ENCODE measurements around the gene REXO1.
"Not testable (repeated sequence)": the region's sequence is repeated elsewhere in the genome, so short reads cannot be mapped to it uniquely, and the experiment has no call there.

The REXO1 gene

DNA sequence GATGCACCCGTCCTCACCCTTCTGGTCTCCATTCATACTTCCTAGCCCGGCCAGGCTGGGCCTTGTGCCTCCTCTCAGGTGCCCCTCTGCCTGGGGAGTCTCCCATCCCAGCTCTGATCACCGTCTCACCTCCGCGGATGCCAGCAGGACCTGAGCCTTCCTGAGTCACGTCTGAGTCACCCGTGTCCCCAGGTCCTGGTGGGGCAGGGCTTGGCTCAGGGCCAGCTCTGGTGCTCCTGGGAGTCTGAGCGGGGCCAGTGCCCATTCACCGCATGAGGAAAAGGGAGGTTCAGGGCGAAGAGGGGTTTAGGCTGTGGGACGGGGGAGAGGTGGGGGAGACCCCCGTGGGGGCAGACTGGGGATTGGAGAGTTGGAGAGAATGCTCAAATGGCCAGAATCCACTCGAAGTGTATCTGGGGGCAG, 36.8 kb downstream of the REXO1 start:
- no peak for DNase-seq

DNA sequence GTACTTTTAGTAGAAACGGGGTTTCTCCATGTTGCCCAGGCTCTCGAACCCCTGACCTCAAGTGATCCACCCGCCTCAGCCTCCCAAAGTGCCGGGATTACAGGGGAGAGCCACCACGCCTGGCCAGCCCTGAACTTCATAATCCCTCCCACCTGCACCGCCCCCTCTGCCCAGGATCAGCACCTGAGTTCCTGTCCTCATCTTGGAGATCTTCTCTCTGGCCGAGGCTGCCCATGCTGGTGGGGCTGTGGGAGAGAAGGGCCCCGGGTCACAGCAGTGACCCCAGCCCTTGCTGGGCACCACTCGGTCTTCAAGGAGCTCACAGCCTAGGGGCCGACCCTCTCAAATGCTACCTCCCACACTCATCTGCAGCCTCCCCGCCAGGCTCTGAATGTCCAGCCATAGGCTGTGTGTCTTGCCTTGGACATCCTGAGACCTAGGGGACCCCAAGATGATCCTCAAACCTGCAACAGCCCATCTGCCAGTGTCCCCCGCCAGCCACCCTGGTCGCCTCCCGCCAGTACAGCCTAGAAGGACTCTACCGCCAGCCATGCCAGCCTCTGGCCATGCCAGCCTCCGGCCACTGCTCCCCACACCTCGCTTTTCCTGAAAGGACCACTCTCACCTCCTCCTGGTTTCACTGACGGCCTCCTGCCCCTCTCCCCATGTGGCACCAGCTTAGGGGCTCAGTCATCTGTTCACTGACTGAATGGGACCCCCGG, 37.7 kb downstream of the REXO1 start:
- no peak for DNase-seq

GRCh38 chr19:1809678-1810077, 38.6 kb downstream of the REXO1 start:
- DNase-seq = no peak

DNA sequence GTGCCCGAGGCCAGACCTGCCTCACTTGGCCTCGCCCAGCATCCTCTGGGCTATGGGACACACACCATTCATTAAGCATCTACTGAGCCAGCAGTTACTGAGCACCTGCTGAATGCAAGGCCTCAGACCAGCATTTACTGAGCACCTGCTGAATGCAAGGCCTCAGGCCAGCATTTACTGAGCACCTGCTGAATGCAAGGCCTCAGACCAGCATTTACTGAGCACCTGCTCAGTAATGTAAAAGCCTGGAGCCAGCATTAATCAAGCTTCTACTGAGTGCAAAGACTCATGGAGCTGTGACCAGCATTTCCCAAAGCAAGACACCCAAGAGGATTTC, 39.9 kb downstream of the REXO1 start:
- no peak for DNase-seq

- DNase-seq = no peak
Measured at GRCh38 chr19:1807695-1808394, 40.4 kb downstream of the REXO1 start.

DNA sequence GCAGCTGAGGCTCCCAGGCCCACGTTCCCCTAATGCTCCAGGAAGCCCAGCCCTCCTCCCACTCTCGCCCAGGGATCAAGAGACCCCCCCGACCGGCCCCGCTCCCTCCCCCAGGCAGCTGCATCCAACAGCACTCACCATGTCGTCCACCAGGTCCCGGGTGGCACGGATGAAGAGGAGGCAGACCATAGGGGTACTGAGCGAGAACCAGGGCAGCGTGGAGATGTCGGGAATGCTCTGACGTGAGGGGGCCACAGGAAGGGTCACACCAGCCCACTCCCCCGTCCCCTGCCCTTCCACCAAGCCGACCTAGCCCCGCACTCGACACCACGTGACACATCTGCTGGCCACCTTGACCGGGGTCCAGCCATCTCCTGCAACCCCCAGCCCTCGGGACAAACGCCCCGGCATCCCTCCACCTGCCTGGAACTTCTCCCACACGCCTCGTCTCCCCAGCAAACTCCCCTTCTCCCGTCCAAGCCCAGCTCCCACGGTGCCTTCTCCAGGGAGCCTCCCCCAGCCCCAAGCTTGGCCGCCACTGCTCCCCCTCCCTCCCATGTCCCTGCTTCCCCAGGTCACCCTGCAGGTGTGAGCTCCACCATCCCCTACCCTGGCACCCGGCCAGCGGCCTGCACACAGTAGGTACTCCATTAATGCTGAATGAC, 41.1 kb downstream of the REXO1 start:
- DNase-seq = no peak

DNA sequence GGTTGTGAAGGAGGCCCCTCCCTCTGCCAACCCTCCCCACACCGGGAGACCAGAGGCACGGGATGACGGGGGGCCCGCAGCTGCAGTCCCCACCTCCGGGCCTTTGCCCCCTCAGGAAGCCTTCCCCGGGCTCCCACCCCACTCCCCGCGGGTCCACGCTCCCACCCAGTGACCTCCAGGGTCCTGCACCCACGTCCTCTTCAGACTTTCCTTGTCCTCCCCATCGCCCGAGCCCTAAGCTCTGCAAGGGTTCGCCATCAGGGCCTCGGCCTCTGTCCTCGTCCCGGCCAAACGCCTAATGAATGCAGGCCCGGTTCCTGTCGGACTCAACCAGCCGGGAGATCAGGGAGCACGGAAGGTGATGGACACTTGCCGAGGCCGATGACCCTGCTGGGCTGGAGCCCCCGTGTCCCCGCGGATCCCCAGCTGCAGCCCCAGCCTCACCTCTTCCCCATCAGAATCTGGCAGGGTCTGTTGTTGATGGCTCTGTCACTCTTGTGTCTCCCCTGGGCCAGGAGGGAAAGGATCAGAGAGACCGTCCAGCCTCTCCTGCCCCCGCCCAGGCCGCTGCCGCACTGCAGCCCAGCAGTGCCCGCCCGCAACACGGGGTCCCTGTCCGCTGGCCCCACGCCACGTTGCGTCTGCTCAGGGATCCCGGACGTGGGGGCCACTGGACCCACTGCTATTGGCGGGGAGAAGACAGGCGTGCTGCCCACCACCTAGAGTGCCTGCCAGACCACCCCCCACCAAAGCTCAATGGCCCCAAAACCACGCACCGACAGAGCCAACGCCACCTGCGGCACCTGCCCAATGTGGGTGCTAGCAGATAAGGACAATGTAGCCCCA, 41.9 kb downstream of the REXO1 start:
- no peak for DNase-seq

DNA sequence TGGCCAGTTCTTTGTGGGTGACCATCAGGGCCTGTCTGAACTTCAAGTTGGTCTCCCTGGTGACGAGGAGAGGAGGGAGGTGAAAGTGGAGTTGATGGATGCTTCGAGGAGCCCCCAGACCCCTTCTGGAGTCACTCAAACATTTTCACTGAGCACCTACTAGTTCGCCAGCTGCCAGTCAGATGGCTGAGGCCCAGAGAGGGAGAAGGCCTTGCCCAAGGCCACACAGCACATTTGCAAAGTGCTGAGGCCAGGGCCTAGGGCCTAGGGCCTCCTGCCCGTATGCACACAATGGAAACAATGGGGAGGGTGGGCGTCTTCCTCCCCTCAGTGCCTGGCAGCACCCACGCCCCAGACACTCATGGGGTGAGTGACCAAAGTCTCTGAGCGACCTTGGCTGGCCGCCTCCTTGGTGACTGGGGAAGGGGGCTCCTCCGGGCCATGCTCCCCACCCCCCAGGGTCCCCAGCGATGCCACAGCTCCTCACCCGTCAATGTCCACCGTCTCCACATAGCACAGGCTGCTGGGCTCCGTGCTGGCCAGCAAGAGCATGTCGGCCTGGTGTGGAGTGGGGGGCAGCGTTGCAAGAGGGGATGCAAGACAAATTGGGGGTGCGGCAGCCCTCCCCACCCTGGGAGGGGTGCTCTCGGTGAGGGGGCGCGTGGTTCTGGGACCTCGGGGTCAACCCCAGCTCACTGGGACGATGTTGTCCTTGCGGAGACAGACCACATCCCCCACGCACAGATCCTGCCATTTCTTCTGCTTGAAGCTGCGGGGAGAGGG, 42.7 kb downstream of the REXO1 start:
- DNase-seq = no peak

GRCh38 chr19:1804858-1805257, 43.4 kb downstream of the REXO1 start:
- no peak for DNase-seq

- no peak for DNase-seq
Measured at GRCh38 chr19:1799695-1800342, 48.5 kb downstream of the REXO1 start.

GRCh38 chr19:1797313-1797712, 51.0 kb downstream of the REXO1 start:
- not testable (repeated sequence) for DNase-seq

GRCh38 chr19:1796395-1797142, 51.7 kb downstream of the REXO1 start:
- no peak for DNase-seq

DNA sequence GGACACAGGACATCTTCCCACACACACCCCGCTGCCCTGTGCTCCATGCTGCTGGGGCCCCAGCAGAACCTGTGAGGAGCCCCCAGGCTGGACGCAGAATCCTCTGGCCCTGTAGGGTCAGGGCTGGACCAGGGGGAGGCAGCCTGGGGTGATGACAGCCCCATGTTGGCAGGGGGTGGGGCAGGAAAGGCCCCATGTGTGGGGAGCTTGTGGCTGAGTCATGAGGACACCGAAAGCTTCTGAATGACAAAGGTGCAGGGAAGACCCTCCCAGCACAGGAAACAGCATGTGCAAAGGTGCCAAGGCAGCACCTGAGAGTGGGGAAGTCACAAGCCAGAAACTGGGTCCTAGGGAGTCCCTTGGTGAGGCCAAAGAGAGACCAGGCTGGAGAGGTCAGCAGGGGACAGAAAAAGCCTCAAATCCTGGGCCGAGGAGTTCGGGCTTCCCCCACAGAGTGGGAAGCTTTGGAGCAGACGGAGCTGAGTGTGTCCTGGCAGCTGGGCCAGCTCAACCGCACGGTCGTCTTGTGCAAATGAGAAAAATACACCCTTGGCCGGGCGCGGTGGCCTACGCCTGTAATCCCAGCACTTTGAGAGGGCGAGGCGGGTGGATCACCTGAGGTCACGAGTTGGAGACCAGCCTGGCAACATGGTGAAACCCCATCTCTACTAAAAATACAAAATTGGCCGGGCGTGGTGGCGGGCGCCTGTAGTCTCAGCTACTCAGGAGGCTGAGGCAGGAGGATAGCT, 53.7 kb downstream of the REXO1 start:
- no peak for DNase-seq

DNA sequence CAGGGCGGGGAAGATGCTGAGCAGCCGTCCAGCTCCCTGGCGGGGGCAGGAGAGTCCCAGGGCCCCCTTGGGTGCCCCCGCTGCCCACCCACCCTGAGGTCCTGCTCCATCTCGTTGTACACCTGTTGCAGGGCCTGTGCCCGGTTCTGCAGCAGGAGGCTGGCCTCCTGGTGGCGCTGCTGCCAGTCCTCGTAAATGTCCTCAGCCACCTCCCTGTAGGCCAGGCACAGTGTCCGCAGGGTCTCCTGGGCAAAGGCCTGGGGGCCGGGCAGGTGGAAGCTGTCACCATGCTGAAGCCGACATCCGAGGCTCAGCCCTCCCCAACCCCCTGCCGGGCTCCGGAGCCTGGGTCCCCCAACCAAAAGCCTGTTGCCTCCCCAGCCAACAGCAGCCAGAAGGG, 56.4 kb downstream of the REXO1 start:
- DNase-seq = no peak

GRCh38 chr19:1790054-1790792, 58.1 kb downstream of the REXO1 start:
- DNase-seq = no peak

- no peak for DNase-seq
Measured at GRCh38 chr19:1789261-1790041, 58.8 kb downstream of the REXO1 start.

- DNase-seq = no peak
Measured at GRCh38 chr19:1787116-1787515, 61.2 kb downstream of the REXO1 start.

GRCh38 chr19:1786668-1787067, 61.6 kb downstream of the REXO1 start:
- no peak for DNase-seq

DNA sequence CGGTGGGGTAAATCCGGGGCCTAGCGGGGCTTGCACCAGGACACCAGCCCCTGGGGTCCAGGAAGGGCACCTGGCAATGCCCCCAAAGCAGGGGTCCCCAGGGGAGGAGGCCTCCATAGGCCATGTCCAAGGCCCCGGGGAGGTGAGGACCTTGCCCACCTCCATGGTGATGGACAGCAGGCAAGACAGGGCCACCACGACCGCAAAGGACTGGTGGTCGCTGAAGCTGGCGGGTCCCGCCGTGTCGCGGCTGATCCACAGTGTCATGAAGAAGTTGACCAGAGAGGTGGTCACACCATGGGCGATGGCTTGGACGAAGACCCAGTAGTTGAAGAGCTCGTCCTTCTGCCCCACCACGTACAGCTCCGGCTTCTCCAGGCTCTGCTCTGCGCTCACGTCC, 63.0 kb downstream of the REXO1 start:
- DNase-seq = no peak

All from effector CD8-positive, alpha-beta T cell (primary cell).